HCT116 (cell line): ENCODE measurements around the gene ABHD17C.

Experiments
- CTCF ChIP-seq, 3 experiments: fragments of 200-600 bp in 1 of 3; sonication (generic) in 1 of 3; IDR thresholded peaks in 2 of 3; conservative IDR thresholded peaks in 1 of 3; 2 replicates each; pipeline ENCODE4 v1.5.1; 2012 to 2017; ENCODE audit warnings: low read depth in 2 of 3, low read length in 2 of 3, antibody characterized with exemption in 1 of 3, borderline replicate concordance in 1 of 3, control low read depth in 1 of 3, mild to moderate bottlenecking in 1 of 3, mixed read lengths in 1 of 3, mixed run types in 1 of 3, moderate library complexity in 1 of 3; ENCODE audit not compliant: insufficient read depth in 1 of 3
- MAX ChIP-seq: IDR thresholded peaks from 2 replicates; pipeline ENCODE4 v1.6.1; 2012
- YY1 ChIP-seq: IDR thresholded peaks from 2 replicates; pipeline ENCODE4 v1.6.1; 2011; ENCODE audit warnings: low read length, low read depth, moderate library complexity, mild to moderate bottlenecking; ENCODE audit not compliant: insufficient replicate concordance; ENCODE audit errors: extremely low read depth
- ZNF274 ChIP-seq: fragments of 200-500 bp; sonication (Bioruptor generic); IDR thresholded peaks from 2 replicates; pipeline ENCODE4 v1.6.1; 2014; ENCODE audit warnings: mild to moderate bottlenecking, low read depth, low read length, inconsistent platforms

GRCh38 chr15:80769153-80769828, 74.2 kb downstream of the ABHD17C start:
- TF ChIP-seq CTCF (IDR thresholded peaks at IDR 0.05 in 2 of 3, conservative IDR thresholded peaks at IDR 0.05 in 1 of 3; ENCODE audit: borderline replicate concordance in 1 of 3, insufficient read depth in 1 of 3, low read depth in 2 of 3, low read length in 2 of 3): no peak
- TF ChIP-seq MAX: no peak
- no peak for TF ChIP-seq ZNF274
- no peak for TF ChIP-seq YY1
